SK-N-SH (cell line): ENCODE measurements around the gene CEP85.

Experiments used
- CHD2 ChIP-seq: fragments of 150-350 bp; IDR thresholded peaks from 2 replicates; pipeline ENCODE4 v1.6.1; 2018; ENCODE audit warnings: low read length; ENCODE audit not compliant: partially characterized antibody
- ELF1 ChIP-seq: IDR thresholded peaks from 2 replicates; pipeline ENCODE4 v1.4.0; 2012
- EP300 ChIP-seq, 2 experiments: IDR thresholded peaks; 2 replicates each; pipeline versions ENCODE4 v1.4.0 to v1.6.1; 2012; ENCODE audit warnings: borderline replicate concordance in 1 of 2, low read depth in 1 of 2, low read length in 1 of 2
- JUND ChIP-seq: IDR thresholded peaks from 2 replicates; pipeline ENCODE4 v1.4.0; 2012
- NRF1 ChIP-seq: IDR thresholded peaks from 2 replicates; pipeline ENCODE4 v1.6.1; 2012; ENCODE audit warnings: low read depth, mild to moderate bottlenecking, low read length
- POLR2AphosphoS5 ChIP-seq: IDR thresholded peaks from 2 replicates; pipeline ENCODE4 v1.6.1; 2012; ENCODE audit warnings: low read depth, low read length
- RAD21 ChIP-seq: IDR thresholded peaks from 2 replicates; pipeline ENCODE4 v1.6.1; 2012; ENCODE audit warnings: mild to moderate bottlenecking, low read length
- RCOR1 ChIP-seq: fragments of 150-350 bp; IDR thresholded peaks from 2 replicates; pipeline ENCODE4 v1.6.1; 2017; ENCODE audit warnings: antibody characterized with exemption, low read length
- RFX5 ChIP-seq: IDR thresholded peaks from 2 replicates; pipeline ENCODE4 v1.6.1; 2012; ENCODE audit warnings: mild to moderate bottlenecking, improper control_type of control experiment, low read length
- TAF1 ChIP-seq: IDR thresholded peaks from 2 replicates; pipeline ENCODE4 v1.6.1; 2012; ENCODE audit warnings: low read depth, mild to moderate bottlenecking, low read length, moderate library complexity, borderline replicate concordance
- TF ChIP-seq, protein P1 (sequence below): fragments of 200-600 bp; sonication (generic); IDR thresholded peaks from 2 replicates; pipeline ENCODE4 v1.6.1; 2017; ENCODE audit warnings: antibody characterized with exemption, mild to moderate bottlenecking, moderate library complexity
- TF ChIP-seq, protein P2 (sequence below): IDR thresholded peaks from 2 replicates; pipeline ENCODE4 v1.4.0; 2012; ENCODE audit warnings: low read depth, borderline replicate concordance
- TF ChIP-seq, protein P3 (sequence below): fragments of 150-350 bp; IDR thresholded peaks from 2 replicates; pipeline ENCODE4 v1.6.1; 2017; ENCODE audit warnings: antibody characterized with exemption, low read length, low read depth, borderline replicate concordance

DNA sequence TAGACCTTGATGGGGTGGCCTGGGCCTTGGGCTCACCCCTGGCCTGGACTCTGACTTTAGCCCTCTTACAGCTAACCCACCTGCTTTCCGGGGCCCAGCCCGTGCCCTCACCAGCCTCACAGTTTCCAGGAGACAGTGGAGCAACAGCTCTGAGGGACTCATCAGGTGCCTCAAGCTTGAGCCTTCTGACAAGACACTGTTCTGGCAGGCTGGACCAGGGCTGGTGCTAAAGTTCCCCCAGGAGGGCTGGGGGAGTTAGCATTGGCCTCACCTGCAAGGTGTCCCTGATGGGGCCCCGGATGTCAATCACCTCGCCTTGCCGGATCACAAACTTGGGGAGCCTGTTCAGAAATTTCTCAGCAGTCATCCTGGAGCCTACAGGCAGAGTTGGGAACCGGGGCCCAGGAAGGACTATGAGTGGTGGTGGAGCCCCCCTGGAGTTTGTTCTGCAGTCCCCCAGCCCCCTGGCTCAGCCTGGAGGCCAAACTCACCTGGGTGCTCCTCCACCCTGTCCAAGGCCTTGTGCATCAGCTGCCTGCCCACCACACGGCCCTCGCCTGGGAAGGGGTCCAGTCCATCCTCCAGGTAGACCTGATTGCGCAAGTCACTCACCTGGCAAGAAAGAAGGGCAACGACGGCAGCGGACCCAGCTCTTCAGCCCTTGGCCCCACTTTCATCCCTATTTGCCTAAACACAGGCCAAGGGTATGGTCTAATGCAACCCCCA is 50.0 kb downstream of the CEP85 start:
- no peak for TF ChIP-seq RCOR1
- TF ChIP-seq, protein P1, sequence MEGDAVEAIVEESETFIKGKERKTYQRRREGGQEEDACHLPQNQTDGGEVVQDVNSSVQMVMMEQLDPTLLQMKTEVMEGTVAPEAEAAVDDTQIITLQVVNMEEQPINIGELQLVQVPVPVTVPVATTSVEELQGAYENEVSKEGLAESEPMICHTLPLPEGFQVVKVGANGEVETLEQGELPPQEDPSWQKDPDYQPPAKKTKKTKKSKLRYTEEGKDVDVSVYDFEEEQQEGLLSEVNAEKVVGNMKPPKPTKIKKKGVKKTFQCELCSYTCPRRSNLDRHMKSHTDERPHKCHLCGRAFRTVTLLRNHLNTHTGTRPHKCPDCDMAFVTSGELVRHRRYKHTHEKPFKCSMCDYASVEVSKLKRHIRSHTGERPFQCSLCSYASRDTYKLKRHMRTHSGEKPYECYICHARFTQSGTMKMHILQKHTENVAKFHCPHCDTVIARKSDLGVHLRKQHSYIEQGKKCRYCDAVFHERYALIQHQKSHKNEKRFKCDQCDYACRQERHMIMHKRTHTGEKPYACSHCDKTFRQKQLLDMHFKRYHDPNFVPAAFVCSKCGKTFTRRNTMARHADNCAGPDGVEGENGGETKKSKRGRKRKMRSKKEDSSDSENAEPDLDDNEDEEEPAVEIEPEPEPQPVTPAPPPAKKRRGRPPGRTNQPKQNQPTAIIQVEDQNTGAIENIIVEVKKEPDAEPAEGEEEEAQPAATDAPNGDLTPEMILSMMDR: no peak
- TF ChIP-seq NRF1: no peak
- no peak for TF ChIP-seq POLR2AphosphoS5
- TF ChIP-seq, protein P2, sequence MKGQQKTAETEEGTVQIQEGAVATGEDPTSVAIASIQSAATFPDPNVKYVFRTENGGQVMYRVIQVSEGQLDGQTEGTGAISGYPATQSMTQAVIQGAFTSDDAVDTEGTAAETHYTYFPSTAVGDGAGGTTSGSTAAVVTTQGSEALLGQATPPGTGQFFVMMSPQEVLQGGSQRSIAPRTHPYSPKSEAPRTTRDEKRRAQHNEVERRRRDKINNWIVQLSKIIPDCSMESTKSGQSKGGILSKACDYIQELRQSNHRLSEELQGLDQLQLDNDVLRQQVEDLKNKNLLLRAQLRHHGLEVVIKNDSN: no peak
- TF ChIP-seq ELF1: no peak
- TF ChIP-seq, protein P3, sequence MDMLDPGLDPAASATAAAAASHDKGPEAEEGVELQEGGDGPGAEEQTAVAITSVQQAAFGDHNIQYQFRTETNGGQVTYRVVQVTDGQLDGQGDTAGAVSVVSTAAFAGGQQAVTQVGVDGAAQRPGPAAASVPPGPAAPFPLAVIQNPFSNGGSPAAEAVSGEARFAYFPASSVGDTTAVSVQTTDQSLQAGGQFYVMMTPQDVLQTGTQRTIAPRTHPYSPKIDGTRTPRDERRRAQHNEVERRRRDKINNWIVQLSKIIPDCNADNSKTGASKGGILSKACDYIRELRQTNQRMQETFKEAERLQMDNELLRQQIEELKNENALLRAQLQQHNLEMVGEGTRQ: no peak
- TF ChIP-seq JUND: no peak
- no peak for TF ChIP-seq TAF1
- TF ChIP-seq CHD2: no peak
- no peak for TF ChIP-seq EP300 (IDR thresholded peaks at IDR 0.05; ENCODE audit: borderline replicate concordance in 1 of 2, low read depth in 1 of 2, low read length in 1 of 2)
- no peak for TF ChIP-seq RAD21
- TF ChIP-seq RFX5: no peak
